PC-3 (cell line): ENCODE data around the gene RNF121.

Experiments used
- CTCF ChIP-seq: fragments of 300-600 bp; sonication (generic); conservative IDR thresholded peaks from 2 replicates; pipeline ENCODE4 v1.5.1; 2017; ENCODE audit warnings: antibody characterized with exemption, low read depth, mild to moderate bottlenecking, low read length
- EZH2 ChIP-seq: fragments of 300-600 bp; sonication (generic); IDR thresholded peaks from one replicate; pipeline ENCODE4 v1.6.1; 2017; ENCODE audit warnings: antibody characterized with exemption, mild to moderate bottlenecking, low read length; ENCODE audit not compliant: unreplicated experiment
- EZH2phosphoT487 ChIP-seq: fragments of 300-600 bp; sonication (generic); IDR thresholded peaks from 2 replicates; pipeline ENCODE4 v1.6.1; 2018; ENCODE audit warnings: mild to moderate bottlenecking, antibody characterized with exemption, low read length, borderline replicate concordance

- TF ChIP-seq CTCF = no peak
- TF ChIP-seq EZH2 = no peak
- TF ChIP-seq EZH2phosphoT487 = no peak
These were observed 20.2 kb downstream of the RNF121 start for GRCh38 chr11:71949034-71949433.
